ENCODE results near the gene CCL7.

Gene CCL7

DNA sequence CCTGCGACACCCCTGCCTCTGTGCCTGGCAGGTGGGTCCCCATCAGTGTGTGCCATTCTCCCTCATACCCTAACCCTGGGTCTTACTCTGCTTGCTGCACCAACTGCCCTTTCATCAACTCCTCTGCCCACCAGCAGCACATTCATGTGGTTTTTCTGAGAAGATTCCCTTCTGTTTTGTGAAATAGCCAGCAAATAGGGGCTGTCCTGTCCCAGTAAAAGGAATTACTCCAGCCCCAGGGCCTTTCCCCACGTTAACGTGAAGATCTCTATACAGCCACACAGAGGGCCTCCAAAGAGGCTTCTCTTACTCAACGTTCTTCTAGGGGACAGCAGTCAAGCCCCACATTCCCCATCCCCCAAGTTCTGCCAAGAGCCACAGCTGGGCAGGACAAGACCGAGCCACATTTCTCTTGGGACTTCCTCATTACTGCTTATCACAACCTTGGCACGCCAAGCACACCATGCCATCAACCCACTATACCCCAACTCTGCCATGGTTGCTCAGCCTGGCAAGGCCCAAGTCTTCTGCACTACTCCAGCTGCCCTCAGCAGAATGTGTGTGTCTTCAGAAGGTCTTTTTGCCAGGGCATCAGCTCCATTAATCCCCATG, 33.6 kb upstream of the CCL7 start:
- TF ChIP-seq, protein P1, sequence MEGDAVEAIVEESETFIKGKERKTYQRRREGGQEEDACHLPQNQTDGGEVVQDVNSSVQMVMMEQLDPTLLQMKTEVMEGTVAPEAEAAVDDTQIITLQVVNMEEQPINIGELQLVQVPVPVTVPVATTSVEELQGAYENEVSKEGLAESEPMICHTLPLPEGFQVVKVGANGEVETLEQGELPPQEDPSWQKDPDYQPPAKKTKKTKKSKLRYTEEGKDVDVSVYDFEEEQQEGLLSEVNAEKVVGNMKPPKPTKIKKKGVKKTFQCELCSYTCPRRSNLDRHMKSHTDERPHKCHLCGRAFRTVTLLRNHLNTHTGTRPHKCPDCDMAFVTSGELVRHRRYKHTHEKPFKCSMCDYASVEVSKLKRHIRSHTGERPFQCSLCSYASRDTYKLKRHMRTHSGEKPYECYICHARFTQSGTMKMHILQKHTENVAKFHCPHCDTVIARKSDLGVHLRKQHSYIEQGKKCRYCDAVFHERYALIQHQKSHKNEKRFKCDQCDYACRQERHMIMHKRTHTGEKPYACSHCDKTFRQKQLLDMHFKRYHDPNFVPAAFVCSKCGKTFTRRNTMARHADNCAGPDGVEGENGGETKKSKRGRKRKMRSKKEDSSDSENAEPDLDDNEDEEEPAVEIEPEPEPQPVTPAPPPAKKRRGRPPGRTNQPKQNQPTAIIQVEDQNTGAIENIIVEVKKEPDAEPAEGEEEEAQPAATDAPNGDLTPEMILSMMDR (conservative IDR thresholded peaks at IDR 0.05; ENCODE audit: control insufficient read depth, insufficient read depth, low read depth, low read length), result no peak
- H3K4me3 ChIP-seq (ENCODE audit: control insufficient read depth, low read depth, low read length), result no peak overlapping the region
- no peak for DNase-seq (ENCODE audit: low read depth)

DNA sequence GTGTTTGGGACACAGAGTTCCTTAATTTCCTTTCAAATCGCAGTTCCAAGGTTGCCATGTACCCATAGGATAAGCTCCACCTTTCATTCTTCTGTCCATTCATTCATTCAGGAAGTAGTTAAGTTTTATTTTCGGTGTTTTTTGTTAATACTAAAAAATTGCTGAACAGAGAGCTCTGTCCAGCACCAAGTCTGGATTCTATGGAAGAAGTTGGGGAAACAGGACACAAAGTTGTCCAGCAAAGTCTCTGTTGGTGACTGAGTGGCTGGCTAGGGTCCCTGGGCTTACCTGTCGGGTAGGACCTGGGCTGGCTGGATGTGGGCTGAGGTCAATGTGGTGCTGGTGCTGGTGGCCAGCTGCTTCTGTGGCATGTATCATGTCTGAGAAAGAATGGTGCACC, 32.6 kb upstream of the CCL7 start:
- TF ChIP-seq, protein P1 (conservative IDR thresholded peaks at IDR 0.05; ENCODE audit: control insufficient read depth, insufficient read depth, low read depth, low read length), result no peak
- H3K4me3 ChIP-seq (ENCODE audit: control insufficient read depth, low read depth, low read length), result no peak overlapping the region
- no peak for DNase-seq (ENCODE audit: low read depth)

DNA sequence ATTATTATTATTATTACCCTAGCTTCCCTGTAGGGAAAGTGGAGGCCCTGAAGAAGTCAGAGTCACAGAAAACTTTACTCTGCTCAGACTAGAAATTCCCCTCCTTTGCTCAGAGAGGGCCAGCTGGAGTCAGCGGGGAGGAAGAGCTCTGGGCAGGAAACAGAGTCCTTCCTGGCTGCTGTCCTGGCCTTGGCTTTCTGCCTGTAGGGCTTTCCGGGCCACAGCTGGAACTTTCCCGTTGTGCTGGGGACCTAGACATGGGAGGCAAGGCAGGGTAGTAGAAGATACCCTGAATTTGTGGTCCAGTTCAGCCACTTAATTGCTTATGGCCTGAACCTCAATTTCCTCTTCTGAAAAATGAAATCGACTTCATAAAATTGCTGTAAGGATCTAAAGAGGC, 29.0 kb upstream of the CCL7 start:
- DNase-seq (ENCODE audit: low read depth), result peak; percentile 25
- TF ChIP-seq, protein P1 (conservative IDR thresholded peaks at IDR 0.05; ENCODE audit: control insufficient read depth, insufficient read depth, low read depth, low read length), result no peak
- H3K4me3 ChIP-seq (ENCODE audit: control insufficient read depth, low read depth, low read length), result no peak overlapping the region

DNA sequence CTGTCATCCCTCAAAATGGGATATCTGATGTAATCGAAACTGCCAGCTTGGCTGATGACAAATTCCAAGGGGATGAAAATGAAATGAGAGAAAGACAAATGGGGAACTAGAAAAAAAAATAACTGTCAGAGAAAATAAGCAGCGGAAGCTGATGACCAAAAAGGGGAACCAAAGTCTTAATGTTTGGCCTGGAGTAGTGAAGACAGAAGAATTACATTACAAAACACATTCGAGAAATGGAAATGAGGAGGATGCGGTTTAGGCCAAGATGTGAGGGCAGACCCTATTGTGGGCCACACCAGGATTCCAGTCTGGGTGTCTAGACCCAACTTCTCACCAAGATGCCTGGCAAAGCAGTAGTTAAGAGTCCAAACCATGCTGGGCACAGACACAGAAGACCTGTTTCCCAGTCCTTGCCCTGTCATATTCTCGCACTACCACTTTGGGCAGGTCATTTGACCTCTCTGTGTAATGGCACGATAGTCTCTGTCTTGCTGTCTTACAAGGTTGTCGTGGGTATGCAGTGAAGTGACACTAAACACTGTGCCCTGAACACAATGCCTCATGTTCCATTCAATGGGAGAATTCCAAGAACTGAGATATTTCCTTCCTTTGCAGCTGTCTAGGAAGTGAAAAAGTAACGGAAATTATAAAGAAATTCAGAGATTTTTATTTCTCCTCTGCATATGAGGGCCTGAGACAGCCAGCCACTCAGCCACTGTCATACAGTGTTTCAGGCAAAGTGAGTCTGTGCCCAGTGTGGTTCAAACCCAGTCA, 27.2 kb upstream of the CCL7 start:
- H3K4me3 ChIP-seq (ENCODE audit: control insufficient read depth, low read depth, low read length), result no peak overlapping the region
- DNase-seq (ENCODE audit: low read depth), result no peak
- TF ChIP-seq, protein P1 (conservative IDR thresholded peaks at IDR 0.05; ENCODE audit: control insufficient read depth, insufficient read depth, low read depth, low read length), result no peak

DNA sequence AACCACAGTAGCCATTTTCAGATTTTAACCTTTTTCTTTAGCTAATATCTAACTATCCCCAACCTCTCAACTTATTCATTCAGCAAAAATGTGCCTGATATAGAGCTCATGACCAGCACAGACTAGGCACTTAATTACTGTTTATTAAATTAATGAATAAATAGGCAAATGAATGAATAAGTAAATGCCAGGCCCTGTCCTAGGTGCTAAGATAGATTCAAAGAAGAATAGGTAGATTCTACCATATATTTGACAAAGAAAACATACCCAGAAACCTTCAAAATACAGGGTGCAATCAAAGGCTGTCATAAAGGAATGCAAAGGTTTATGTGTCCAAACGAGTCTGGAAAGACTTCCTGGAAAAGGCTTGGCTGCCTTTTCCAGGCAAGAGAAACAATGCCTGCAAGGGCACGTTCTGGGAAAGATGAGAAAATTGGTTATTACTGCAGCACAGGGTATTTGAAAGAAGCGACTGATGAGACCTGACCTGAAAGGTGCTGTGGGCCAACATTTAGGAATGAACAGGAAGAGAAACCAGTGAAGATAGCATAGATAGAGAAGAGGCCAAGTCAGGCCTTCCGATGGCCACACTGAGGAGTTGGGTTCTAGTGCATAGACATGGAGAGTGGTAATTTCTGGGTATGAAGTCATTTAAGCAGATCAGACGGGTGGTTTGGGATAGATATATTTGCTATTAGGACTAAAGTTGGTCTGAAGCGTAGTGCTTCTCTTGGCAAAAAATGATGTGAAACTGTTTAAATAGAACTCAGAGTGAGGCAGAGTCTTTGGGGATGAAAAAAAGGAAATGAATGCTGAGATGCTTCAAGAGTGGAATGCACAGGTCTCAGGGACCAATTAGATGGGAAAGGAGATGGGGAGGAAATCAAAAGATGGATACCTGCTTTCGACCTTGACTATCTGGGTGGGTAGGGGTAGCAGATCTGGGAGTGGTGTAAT, 26.4 kb upstream of the CCL7 start:
- no peak overlapping the region for H3K4me3 ChIP-seq (ENCODE audit: control insufficient read depth, low read depth, low read length)
- TF ChIP-seq, protein P1 (conservative IDR thresholded peaks at IDR 0.05; ENCODE audit: control insufficient read depth, insufficient read depth, low read depth, low read length), result no peak
- DNase-seq (ENCODE audit: low read depth), result no peak

DNA sequence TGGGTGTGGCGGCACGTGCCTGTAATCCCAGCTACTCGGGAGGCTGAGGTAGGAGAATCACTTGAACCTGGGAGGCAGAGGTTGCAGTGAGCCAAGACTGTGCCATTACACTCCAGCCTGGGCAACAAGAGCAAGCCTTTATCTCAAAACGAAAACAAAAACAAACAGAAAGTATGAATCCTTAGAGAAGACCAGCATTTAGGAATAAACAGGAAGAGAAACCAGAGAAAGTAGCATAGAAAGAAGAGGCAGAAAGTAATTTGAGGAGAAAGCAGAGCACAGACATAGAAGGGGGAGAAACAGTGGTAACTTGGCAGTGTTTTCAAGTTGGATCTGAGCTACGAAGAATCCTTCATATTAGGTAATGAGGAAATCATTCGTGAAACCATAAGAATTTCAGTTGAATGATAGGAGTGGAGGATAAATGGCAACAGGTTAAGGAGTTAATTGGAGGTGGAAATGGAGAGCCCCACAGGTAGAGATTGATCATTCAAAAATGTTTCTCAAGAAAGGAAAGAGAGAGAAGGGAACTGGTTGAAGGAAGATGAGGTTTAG, 24.6 kb upstream of the CCL7 start:
- TF ChIP-seq, protein P1 (conservative IDR thresholded peaks at IDR 0.05; ENCODE audit: control insufficient read depth, insufficient read depth, low read depth, low read length), result no peak
- no peak for DNase-seq (ENCODE audit: low read depth)
- H3K4me3 ChIP-seq (ENCODE audit: control insufficient read depth, low read depth, low read length), result no peak overlapping the region

Measured in fibroblast of mammary gland (primary cell).